HG03108 (cell line): ENCODE measurements around the gene AMBRA1.

Source experiments
- ATAC-seq: cut with Tn5 transposase; IDR thresholded peaks from one replicate; pipeline ENCODE4 v1.9.1; 2021; ENCODE audit warnings: moderate library complexity; ENCODE audit not compliant: unreplicated experiment

Gene AMBRA1

DNA sequence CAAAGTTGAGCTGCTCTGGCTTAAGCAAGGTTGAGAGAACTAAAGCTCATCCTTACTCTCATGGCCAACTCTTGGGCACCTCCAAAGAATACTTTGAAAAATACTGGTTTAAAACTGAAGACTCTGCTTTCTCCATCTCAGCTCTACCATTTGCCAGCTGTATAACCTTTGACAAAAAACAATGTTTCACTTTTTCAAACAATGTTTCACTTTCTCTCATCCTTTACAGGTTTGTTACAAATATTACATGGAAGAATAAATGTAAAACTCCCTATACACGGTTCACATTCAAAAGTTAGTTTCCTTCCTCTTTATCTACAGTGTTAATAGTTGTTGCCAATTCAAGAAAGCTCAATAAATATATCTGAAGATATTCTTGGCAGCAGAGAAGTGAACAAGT, 19.2 kb downstream of the AMBRA1 start:
- ATAC-seq, result no peak

DNA sequence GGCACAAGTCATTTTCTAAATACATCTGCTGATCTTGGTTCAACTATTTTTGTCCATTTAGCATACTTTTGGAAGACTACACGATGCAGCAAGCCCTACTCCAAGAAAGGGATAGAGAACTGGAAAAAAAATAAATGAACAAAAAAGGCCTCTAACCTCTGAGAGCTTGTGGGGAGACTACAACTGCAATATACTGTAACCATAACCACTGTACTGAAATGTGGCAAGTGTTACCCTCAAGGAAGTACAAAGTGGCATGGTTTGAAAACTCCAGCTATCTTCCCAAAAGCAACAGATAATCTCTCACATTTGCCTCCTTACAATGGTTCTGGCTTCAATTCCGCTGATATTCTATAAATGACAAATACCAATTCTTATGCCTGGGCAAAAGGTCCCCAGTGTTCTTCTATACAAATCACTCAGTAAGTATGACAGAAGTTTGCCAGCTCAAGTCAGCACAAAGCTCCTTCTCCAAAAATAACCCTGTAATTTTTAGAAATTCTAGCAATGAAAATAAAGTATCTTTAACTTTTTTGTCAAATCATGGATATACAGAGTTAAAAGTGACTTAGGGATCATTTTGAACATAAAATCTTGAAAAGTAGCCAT, 22.9 kb downstream of the AMBRA1 start:
- ATAC-seq, result no peak

DNA sequence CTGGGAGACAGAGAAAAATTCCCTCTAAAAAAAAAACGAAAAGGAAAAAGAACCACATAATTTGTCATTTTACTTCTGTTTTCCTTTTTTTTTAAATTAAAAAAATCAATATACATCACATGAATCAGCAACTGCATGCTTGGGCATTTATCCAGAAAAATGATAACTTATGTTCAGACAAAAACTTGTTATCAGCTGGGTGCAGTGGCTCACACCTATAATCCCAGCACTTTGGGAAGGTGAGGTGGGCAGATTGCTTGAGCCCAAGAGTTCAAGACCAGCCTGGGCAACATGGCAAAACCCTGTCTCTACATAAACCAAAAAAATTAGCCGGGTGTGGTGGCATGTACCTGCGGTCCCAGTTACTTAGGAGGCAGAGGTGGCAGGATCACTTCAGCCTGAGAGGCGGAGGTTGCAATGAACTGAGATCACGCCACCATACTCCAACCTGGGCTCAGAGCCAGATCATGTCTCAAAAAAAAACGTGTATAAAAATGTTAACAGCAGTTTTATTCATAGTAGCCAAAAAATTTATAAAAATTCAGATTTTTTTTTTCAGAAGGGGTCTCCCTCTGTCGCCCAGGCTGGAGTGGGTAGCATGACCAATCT, 28.5 kb downstream of the AMBRA1 start:
- ATAC-seq, result no peak

DNA sequence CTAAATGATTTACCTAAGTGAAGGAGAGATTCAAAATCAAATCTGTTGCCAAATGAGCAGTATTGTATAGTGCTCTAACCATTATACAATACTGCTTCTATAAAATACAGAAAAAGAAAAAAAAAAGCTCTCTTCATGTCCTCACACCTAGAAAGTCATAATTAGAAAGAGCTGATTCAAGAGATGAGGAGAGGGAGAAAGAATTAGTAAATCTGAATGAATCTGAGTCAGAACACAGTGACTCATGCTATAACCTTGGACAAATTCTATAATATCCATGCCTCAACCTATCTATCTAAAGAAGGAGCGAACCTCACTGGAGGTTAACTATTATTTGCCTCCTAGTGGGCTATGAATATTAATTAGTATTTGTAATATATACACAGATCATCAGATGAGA, 29.4 kb downstream of the AMBRA1 start:
- no peak for ATAC-seq

DNA sequence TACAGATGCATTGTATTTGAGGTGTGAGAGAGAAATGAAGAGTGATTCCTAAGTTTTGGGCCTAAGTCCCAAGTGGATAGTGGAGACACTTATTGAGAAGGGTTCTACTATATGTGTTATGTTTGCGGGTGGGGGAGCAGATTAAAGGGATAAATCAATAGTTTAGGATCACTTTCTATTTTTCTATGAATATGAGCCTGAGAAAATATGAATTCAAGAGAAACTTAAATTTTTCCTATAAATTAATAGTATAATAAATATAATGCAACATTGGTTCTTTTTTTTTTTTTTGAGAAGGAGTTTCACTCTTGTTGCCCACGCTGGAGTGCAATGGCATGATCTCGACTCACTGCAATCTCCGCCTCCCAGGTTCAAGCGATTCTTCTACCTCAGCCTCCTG, 31.3 kb downstream of the AMBRA1 start:
- ATAC-seq, result no peak

DNA sequence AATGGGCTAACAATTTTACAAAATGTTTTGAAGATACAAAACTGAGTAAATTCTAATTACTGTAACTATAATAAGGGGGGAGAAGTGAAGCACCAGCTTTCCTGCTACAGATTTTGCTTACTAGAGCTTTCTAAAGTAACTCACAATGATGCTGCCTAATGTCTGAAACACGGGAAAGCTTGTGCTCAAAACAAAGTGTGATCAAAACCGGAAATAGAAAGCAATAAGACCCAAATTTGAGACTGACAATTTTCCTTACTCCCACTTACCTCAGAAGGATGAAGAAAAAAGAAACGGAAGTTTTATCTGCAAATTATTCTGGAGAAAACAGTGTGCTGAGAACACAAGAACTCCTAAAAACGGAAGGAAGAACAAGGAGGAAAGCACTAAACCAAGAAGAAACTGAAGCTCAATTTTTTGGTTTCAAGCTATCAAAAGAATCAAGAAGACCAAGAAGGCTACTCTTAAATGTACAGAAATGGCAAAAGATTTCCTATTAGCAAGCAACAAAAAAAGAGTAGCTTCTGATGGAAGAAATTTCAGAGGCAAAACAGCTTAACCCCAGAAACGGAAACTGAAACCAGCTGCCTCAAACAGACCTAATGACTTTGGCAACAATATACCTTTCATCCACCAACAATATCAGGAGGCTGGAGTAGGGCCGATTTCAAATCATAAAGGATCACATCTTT, 33.4 kb downstream of the AMBRA1 start:
- no peak for ATAC-seq

DNA sequence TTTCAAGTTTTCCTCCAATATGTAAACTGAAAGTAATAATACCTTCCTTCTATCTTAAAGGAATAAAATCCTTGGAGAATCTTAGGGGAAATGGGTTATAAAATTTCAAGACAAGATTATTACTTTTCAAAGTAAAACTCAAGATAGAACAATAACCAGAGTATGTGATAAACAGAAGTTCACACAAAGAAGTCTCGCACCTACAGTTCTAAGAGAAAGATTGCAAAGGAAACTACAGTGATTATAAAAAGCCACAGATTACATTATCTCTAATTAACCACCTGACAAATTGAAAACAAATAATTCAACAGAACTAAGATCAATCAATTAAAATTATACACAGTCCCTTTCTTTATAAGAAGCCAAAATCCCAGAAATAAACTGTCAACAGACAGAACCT, 34.0 kb downstream of the AMBRA1 start:
- ATAC-seq, result no peak

DNA sequence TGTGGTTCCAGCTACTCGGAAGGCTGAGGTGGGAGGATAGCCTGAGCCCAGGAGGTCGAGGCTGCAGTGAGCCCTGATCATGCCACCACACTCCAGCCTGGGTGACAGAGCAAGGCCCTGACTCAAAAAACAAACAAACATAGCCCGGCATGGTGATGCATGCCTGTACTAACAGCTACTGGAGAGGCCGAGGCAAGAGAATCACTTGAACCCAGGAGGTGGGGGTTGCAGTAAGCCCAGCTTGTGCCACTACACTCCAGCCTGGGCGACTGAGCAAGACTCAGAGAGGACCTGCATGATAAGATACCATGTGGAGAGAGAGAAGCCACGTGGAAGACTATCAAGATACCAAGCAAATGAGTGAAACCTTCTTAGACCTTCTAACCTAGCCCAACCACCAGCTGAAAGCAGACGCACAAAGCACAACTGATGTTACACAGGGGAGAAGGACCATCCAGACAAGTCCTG, 36.1 kb downstream of the AMBRA1 start:
- no peak for ATAC-seq

DNA sequence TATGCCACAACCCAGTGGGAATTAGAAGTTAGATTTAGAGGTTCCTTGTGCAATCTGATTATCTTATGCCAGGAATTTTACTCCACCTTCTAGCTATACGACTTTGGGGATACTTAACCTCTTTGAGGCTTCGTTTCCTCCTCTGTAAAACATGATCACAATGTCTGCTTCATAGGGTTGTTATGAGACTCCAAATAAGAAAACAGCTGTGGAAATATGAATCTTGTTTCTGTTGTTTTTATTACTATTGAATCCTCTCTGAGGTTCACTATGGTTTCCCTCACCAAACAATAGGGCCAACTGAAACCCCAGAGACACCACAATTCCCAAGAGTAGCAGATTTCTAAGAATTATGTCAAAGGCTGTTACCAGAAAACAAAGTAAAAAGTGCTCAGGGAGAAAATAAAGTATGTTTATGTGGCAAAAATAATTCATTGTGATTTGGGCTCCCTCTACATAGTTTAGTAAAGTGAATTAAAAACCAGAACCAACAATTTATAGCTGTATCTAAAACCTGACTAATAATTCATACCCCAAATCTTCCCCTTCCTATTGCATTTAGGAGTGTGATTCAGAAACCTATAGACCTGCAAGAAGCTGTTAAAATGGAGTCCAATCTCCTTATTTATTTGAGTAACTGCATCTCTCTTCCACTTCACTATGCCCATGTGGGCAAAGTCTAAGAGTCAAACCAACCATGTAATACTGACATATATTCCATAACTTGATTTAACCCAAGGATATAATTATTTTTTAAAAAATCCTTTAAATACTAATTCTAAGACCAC, 38.4 kb downstream of the AMBRA1 start:
- no peak for ATAC-seq

DNA sequence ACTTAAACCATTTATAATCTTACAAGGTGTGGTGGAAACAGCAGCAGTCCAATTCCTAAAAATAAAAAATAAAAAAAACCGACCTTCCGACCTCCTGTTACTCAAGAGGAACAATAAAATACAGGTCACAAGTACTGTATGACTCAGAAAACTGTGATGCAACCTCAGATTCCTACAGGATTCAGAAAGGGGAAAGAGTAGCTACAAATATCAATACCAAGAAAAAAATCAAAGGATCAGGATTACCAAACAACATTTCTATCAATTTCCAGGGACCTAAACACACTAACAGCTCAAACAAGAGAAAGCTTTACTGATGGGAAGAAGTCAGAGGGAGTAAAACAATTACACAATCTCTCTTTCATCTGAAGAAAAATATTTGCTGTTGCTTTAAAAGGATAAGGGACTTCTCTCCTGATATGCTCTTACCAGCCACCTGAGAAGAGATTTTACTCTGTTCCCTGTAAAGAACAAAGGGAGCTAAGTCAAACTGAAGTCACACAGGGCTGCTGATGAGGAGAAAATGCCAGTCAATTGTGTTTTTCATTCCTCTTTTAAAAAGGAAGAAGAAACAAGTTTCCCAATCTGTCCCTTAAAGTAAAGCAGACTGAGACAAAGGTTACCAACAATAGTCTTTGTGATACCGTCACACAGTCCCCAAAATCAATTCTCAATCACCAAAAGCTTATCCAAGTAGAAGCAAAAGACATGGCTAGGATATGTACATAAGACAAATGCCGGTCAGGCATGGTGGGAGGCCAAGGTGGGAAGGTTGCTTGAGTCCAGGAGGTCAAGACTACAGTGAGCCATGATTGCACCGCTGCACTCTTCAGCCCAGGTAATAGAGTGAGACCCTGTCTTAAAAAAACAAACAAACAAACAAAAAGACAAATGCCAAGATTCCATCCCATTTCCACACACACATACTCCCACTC, 39.3 kb downstream of the AMBRA1 start:
- no peak for ATAC-seq

DNA sequence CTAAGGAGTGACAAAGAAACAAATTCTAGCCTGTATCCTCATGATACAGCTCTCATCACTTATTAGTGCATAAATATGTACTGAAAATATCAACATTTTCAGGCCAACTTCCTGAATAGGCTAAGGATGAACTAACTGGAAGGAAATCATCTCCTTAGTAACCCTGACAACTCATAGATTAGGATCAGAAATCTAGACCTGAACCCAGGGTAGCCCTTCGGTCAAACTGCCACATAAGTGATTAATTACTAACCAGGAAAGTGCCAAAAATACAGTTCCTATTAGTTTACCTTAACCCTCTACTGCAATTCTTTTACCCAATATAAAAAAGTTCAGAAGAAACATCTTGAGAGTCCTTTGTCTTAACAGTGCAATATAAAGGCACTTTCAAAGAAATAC, 40.0 kb downstream of the AMBRA1 start:
- ATAC-seq, result no peak

DNA sequence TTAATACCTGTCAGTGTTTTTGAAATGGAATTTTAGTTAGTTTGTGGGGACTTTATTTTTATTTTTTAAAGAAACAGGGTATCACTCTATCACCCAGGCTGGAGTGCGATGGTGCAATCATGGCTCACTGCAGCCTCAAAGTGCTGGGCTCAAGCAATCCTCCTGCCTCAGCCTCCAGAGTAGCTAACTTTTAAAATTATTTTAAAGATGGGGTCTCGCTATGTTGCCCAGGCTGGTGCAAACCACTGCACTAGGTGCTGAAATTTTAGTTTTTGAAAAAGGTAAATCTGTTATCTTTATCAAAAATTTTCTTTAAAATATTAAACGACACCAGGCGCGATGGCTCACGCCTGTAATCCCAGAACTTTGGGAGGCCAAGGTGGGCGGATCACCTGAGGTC, 42.6 kb downstream of the AMBRA1 start:
- no peak for ATAC-seq

DNA sequence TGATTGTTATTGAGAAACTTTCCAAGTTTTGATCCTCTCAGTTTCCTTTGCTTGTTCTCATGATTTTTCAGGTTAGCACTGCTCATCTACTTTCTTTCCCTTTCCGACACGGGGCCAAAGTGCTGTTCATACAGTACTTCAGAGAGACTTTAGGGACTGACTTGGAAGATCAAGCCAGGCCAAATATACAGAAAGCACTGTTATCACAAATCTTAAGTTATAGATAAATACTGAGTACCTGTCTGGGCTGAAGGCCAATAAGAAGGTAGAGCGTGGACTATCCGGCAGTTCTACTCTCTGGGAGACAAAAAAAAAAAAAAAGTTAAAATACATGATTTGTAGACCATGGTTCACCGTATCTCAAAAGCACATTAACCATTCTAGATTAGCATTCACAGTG, 46.2 kb downstream of the AMBRA1 start:
- ATAC-seq, result no peak

DNA sequence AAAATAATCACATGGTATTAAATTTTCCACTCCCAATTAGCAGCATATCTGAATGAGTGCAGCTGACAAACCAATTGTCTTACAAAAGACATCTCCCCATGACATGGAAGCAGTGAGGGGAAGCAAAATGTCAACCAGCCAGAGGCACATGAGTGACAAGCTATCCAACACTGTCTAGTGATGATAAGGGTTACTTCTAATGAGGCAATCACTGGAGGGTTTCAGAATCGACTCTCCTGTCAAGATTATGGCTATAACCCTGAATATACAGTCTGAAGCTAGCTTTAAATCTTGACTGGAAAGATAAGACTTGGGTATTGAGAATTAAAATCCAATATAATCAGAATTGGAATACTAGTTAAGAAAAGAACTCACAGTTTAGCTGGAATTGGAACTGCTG, 50.3 kb downstream of the AMBRA1 start:
- no peak for ATAC-seq

DNA sequence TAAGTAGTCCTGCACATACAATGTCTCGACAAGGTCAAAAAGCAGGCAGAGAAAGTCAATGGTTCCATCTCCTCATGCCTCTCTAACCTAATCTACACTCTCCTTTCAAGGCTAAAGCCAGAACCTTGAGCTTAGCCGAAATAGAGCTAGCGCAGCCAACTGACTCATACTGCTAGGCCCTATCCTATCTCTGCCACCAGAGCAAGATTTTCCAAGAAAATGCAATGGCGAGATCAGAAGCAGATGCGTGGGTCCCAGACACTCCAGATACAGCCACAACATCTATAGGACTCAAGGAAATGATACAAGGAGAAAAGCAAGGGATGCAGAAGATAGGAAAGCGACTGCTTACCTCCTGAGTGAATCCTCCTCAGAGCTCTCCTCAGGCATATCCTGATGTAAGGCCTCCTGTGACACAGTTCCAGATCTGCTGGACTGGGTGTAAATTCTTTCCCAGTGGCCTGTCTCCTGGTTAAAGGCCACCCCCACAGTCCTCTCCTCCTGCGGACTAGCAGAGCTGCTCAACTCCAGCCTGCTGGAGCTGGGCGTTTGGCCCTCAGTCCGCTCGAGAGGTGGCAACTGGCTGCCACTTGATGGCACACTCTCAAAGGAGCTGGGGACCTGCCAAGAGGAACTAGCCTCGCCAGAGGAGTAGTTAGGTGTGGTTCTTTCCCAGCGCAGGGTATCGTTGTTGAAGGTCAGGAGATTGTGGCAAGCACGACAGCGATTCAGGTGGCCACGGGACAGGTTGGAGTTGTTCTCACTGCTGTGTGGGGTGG, 52.0 kb downstream of the AMBRA1 start:
- ATAC-seq, result no peak

DNA sequence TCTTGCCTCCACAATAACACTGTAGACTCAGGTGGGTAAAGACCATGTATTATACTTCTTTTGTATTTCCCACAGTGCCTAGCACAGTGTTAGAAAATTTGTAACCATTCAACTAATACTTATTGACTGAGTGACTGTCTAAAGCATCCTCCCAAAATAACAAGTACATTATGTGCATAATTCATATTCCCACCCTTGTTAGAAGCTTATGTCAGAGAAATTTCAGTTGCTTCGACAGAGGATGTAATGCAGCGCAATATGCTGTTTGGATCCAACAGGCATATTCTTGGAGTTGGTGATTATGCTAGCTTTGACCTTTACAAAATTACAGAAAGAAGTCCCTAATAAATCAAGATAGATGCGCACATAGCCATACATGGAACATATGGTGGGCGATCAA, 53.0 kb downstream of the AMBRA1 start:
- ATAC-seq, result no peak

DNA sequence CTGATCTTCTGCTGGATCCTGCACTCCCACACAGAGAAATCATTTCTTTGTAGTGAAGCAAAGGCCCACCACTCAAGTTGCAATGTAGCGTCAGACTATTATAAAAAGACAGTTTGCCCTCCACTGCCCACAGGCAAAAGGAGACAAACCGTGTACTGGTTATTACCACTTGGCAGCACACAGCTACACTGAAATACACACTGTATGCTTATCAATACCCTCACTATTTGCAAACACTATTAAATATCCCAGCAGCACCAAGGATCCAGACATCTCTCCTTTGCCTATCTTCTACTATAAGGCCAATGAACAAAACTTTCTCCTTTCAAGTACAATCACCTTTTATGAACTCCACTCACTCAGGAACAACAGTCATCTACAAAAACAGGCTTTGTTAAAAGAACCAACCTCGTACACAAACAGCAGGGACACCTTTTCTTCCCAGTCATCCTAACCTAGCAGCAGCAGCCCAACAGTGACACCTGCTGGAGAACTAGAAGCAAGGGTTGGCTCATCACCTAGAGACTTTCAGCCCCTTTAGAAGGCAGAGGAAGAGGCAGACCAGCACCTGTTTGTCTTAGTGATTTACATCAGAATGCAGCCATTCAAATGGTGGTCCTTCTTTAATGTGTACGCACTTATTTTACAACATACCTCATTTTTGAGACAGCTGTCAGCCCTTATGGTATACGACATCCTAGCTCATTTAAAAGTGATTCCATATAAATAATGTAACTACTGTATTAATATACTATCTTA, 56.1 kb downstream of the AMBRA1 start:
- no peak for ATAC-seq

DNA sequence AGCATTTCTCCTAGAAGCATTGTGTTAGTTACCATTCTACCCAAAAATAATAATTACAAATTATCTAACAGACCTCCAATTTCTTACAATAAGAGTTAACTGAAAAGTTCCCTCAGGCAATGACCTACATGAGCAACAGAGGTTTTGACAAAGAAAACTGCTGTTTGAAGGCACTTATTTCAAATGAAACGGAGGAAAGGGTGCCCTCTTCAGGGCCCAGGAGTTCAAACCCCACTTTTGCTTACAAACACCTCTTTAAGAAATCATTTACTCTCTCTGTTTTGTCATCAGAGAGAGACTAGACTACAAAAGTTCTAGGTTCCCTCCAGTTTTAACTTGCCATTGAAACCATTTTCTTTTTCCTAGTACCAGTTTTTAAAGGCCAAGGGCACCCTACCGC, 56.7 kb downstream of the AMBRA1 start:
- no peak for ATAC-seq

DNA sequence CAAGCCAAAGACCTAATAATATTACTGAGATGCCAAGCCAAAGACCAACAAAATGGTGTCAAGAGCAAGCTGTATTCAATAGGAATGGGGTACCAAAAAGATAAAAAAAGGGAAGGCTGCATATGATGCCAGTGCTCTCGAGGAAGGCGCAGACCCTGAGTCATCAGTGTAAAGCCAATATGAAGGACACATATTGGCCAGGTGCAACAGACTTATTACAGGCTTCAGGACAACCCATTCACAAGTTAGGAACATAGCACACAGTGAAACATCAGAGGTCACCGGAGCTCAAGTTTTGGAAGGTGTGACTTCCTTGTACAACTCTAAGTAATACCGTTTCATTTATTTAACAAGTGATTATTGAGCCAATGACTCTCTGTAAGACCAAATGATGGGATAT, 58.1 kb downstream of the AMBRA1 start:
- ATAC-seq, result no peak
